ENCODE data around the gene LTBP2.

DNA sequence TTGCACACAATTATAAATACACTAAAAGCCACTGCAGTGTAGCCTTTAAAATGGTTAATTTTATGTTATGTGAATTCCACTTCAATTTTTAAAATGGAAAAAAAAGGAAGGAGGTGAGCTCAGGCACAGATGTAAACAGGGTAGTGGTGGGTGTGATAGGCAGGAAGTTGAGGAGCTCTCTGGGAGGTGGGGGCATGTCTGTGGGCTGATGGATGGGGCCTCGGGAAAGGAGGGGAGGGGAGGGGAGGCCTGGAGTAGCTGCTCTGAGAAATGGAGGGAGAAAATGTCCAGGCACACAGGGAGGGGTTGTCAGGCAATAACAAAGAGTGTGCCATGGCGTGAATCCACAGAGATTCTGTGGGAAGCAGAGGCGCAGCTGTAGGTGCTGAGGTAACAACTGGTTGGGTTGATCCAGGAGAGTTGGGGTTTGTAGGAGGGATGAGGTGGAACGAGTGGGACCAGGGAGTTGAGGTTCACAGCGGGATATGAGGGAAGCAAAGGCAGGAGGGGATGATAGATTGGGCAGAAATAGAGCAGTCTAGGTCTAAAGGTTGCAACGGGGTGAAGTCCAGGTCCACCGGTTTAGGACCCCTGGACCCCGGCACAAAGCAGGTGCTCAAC, 57.2 kb downstream of the LTBP2 start:
- TF ChIP-seq, protein P1, sequence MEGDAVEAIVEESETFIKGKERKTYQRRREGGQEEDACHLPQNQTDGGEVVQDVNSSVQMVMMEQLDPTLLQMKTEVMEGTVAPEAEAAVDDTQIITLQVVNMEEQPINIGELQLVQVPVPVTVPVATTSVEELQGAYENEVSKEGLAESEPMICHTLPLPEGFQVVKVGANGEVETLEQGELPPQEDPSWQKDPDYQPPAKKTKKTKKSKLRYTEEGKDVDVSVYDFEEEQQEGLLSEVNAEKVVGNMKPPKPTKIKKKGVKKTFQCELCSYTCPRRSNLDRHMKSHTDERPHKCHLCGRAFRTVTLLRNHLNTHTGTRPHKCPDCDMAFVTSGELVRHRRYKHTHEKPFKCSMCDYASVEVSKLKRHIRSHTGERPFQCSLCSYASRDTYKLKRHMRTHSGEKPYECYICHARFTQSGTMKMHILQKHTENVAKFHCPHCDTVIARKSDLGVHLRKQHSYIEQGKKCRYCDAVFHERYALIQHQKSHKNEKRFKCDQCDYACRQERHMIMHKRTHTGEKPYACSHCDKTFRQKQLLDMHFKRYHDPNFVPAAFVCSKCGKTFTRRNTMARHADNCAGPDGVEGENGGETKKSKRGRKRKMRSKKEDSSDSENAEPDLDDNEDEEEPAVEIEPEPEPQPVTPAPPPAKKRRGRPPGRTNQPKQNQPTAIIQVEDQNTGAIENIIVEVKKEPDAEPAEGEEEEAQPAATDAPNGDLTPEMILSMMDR (IDR thresholded peaks at IDR 0.05): no peak
- TF ChIP-seq POLR2AphosphoS5 (IDR thresholded peaks at IDR 0.05): no peak
- no peak for TF ChIP-seq POLR2A (IDR thresholded peaks at IDR 0.05)

Data from sigmoid colon (tissue), 4 donors.